ENCODE measurements around the gene CHPF.
A peak's percentile ranks its signal among the peaks of the same experiment; 100 is the strongest.

Gene CHPF

DNA sequence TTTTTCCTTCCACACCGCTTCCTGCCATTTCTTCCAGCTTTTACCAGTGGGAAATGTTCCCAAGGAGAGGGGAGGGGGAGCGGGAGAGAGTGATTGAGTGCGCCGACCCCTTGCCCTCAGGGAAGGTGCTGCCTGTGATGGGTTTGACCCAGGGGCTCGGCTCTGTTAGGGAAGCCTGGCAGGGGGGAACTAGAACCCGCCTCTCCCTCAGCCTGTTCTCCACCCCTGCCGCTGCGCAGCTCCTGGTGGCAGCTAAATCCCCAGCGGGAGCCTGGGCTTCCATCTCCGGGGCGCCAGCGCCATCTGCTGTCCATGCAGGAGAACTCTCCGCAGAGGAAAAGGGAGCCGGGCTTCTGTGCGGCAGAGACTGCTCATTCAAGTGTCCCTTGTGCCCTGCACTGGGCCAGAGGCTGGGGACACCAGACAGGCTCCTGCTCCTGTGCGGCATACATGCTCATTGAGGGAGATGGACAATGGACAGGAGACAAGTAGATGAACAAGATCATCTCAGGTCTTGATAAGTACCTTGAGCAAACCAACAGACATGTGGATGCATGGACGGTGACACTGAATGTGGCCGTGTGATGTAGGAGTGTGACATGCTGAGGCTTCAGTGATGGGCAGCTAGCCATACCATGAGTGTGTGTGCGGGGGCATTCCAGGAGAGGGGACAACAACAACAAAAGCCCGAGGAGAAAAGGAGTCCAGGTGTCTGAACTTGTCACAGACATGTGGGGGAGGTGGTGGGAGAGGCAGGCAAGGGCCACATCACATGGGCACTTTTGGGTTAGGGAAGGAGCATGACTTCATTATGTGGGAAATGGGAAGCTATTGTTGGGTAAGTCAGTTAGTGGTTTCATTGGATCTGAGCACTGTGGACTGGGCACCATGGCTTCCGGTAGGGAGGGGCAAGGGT, 13.3 kb downstream of the CHPF start:
- DNase-seq: peak; percentile 78

DNA sequence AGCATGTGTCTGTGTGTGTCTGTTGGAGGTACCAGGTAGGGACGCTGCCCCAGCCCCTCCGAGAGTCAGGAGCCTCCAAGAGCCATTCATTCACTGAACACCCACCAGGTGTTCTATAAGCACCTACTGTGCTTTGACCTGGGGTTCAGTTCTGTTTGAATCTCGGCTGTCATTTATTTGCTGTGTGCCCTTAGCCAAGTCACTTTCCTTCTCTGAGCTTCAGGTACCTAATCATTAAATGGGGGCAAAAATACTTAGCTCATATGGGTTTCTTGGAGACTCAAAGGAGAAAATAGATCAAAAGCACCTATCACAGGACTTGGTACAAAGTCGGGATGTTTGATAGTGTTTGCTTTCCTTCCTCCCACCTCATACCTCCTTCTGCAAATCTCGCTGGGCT, 16.1 kb downstream of the CHPF start:
- DNase-seq: no peak

DNA sequence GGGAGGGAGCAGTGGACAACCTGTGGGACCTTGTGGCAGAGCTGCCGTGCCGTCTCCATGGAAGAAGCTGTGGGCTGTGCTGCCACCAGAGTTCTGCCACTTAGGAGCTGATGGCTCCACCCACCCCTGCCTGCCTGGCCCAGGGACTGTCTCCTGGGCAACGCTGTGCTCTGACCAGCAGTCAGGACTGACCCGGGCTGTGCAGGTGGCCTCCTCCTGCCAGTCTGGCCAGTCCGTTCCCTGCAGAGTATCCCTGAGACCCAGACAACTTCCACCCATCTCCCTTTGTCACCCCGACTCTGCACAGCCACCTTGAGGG, 16.6 kb downstream of the CHPF start:
- DNase-seq: no peak

DNA sequence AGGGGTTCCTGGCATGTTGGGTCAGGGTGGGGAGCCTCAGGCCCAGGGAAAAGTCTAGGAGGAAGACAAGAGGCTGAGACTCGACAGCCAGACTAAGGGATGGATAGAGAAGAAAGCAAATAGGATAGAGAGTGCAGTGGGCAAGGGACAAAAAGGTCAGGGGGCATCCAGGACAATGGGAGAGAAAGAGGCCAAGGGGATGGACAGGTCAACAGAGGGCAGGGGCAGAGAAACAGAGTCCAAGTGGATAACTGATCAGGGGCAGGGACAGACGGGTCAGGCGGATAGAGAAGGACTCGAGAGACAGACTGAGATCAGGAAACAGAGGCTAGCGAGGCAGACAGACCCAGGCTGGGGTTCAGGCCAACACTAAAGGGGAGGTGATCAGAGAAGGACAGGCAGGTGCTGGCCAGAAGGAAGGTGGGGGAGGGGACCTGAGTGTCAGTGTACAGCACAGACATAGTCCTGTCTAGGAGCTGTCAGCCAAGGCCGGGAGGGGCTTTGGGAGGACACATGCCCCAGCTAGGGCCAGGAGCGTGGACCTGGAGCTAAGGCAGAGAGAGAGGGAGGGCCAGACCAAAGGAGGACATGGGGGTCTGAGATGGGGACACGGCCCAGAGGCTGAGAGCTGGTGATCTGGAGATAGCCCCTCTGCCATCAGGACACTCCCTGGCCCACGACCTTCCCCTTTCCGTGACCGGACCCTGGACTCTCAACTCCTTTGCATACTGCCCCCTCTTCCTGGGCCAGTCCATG, 17.1 kb downstream of the CHPF start:
- DNase-seq: no peak

DNA sequence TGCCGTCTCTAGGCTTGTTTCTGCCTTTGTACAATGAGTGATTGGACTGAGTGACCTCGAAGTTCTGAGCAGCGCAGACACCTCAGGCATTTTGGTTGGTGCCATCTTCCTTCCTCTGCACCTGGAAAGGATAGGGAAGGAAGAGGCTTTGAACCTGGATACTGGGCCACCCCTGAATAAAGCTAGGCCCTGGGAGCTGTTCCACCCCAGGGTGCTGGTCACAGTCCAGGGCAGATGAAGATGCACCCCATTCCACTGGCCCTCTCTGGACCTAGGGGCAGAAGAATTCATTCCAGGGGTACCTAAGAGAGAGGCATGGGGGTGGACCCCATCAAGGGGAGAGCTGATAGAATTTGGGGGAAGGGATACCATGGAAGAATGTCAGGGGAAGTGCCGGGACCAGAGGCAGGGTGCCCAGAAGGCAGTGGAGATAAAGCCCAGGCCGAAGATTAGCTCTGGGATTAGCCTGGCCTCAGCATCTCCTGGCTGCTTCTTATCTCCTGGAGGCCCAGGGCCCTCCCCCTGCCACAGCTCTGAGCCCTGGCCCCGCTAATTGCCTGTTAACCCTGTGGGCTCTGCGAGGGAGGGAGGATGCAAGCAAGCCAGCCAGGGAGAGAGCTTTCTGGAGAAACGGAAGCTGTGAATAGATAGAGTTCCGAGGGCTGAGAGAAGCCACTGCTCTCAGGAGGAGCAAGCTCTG, 17.9 kb downstream of the CHPF start:
- DNase-seq: no peak

DNA sequence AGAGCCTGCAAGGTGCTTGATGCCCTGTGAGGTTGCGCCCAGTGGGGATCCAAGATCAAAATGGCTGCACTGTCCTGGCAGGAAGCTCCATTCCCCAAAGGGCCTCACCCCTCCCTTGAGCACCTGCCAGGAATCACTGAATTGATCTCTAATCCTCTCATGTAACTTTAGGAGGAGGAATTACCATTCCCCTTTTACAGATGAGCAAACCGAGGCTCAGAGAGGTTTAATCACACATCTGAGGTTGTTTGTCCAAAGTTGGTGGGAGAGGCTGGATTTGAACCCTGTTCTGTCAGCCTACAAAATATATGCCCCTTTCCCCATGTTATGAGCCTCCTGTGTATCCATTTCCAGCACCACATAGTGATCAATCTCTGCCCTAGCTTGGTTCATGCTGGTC, 18.8 kb downstream of the CHPF start:
- DNase-seq: no peak

DNA sequence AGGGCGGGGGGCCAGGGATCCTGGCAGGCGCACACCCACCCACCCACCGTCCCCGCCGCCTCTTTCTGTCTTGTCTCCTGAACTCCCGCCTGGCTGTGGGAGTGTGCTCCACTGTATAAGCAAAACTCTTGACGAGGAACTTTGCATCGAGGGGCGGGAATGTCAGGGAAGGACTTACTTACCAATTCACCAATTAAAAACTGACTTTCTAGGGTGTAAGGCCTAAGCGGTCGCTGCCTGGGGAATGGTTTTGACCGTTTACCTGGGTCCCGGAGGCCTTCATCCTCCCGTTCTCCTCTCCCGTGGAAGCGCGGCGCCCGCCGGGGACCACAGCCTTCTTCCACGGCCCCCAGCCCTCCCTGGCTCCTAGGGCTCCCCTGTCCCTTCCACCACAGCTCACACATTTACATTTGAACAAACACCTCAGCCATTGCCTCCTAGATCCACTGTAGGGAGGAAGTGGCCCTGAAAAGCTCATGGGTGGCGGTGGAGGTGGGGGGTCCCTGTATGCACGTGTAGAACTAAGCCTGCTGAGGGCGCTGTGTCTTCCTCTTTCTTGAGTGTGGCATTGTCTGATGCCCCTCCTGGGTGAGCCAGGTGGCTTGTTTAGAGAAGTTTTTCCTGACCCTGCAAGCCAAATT, 20.5 kb downstream of the CHPF start:
- DNase-seq: no peak

DNA sequence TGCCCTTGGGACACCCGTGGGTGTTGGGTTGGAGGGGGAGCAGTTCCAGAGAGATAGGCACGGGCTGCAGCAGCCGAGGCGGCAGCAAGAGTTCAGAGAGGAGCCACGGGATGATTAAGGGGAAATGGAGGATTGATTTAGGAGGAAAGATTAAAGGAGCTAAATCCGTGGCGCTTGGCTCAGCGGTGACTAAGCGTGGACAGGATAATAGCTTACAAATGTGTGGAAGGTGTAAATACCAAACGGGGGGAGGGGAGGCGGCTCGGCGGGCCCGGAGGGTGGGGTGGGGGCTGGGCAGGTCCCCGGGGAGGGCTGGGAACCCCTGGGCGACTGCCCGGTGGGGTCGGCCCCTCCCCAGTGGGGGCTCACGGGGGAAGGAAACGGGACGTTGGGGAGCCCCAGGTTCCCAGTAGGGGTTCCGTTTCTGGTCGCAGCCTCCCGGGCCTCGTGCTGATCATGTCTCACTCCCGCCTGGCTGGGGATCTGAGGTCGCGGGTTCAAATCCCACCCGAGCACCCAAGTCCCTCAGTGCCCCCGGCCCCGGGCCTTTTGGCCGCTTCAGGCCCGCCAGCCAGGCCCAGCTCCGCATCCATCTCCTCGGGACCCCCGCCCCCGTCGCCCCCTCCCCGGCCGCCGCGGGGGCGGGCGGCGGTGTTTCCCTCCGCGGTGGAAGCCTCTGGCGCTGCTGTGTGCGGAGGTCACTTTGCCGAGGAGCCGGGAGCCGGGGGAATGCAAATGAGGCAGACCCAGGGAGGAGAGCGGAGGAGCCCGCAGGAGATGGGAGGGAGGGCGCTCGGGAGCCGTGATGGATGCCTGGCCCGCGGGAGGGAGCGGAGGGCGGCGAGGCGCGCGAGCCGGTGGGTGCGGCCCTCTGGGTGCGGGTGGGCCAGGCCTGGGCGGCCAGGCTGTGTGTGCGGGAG, 21.2 kb downstream of the CHPF start:
- DNase-seq: peak; percentile 89

DNA sequence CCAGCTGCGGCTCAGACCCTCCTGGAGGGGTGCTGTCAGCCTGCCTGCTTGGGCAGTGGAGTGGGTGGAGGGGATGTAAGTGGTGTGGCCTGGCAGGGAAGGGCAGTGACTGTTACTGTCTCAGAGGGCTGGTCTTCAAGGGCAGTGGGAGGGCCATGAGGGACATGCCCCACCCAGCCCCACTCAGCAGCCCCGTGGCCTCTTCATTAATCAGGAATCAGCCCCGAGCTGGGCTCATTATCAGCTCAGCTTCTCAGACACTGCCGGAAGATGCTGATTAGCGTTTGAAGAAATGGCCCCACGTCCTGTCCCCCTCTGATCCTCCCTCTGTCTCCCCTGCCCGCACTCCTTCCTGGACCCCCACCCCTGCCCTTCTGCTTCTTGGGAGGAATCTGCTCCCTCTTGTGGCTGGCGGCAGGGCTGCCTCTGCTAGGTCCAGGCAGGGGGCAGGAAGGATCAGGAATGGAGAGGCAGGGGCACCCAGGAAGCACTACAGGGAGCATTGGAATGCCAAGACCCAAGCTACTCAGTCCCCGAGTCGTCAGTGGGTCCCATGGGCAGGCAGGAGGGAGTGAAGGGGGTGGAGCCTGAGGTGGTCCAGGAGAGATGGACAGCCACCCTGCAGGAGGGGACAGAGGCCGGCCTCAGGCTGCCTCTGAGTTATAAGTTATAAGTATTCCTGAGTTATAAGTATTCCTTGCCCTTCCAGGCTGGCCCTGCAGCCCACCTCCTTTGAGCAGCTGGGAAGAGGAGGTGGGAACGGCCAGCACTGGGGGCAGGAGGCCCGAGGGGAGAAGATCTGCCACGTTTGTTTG, 22.3 kb downstream of the CHPF start:
- DNase-seq: peak; percentile 37

DNA sequence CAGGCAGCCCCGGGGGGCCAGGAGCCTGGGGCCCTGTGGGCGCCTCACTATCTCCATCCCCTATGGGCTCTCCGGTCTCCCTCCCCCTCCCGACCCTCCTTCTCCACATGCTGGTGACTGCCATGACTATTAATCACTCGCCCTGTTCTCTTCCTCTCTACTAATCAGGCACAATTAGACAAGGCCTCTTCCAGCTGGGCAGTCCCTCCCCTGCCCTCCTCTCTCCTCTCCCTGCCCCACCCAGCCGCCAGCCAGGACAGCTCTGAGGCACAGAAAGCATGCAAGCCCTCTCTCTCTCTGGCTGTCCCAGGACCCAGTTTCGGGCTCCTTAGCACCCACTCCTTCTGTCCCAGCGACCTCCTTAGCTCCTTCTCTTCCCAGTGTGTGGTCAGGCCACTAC, 23.5 kb downstream of the CHPF start:
- no peak for DNase-seq

DNA sequence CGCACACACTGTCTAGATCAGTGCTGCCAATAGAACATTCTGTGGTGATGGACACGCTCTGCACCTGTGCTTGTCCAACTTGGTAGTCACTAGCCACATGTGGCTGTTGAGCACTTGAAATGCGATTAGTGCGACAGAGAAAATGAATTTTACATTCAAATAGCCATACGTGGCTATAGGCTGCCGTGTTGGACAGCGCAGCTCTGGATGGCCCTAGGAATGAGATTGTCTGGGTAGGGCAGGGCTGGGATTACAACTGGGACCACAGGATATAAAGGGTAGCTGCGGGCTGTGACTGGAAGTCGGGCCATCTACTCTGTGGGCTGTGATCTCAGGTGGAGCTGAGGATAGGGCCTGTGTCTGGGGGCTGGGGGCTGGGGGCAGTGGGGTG, 24.1 kb downstream of the CHPF start:
- no peak for DNase-seq

DNA sequence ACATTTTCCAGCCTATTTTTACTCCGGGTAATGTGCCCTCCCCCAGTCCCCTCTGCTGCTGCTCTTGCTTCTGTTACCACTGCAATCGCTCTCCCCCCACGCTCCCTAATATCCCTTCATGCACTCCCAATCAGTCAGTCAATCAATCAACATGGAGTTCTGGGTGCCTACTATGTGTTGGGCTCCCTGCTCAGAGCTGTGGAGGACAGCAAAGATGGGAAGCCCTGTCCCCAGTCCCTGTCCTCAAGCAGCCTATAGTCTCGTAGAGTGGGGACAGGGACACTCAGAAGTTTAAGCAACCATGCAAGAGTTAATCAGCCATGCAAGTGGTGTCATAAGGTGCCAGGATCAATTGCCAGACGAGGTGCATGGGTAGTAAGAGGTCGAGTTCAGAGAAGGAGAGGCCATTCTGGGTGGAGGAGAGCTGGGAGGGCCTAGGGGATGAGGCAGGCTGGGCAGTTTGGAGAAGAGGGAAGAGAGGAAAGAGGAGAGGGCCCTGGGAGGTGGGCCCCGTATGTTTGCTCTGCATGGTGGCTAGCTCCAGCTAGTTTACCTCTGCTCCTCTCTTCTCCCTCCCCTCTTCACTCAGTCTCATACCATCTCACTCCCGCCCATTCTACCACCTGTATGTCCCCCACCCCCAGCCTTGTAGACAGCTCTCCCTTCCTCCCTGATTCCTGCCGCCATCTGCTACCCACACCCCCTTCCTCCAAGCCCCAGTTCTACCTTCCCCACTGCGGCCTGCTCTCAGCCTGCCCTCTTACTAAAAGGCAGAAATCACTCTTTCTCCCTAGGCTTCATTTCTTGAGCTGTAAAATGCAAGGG, 25.4 kb downstream of the CHPF start:
- no peak for DNase-seq

DNA sequence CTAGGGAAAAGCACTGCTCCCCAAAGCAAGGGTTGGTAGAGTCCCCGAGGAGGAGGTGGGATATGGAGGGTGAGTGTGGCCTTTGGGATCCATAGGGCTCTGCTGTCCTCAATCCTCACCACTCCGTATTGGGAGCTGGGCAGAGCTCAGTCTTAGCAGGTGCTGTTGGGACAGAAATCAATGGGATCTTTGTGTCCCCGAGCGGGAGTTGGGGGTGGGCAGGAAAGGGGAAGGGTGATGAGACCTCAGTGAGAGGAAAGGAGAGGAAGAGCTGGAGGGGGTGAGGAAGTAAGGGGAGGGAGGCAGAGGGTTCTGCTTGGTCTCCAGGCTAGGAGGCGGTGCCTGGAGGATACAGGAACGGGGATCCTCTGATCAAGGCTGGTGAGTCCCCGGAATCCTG, 26.7 kb downstream of the CHPF start:
- no peak for DNase-seq

DNA sequence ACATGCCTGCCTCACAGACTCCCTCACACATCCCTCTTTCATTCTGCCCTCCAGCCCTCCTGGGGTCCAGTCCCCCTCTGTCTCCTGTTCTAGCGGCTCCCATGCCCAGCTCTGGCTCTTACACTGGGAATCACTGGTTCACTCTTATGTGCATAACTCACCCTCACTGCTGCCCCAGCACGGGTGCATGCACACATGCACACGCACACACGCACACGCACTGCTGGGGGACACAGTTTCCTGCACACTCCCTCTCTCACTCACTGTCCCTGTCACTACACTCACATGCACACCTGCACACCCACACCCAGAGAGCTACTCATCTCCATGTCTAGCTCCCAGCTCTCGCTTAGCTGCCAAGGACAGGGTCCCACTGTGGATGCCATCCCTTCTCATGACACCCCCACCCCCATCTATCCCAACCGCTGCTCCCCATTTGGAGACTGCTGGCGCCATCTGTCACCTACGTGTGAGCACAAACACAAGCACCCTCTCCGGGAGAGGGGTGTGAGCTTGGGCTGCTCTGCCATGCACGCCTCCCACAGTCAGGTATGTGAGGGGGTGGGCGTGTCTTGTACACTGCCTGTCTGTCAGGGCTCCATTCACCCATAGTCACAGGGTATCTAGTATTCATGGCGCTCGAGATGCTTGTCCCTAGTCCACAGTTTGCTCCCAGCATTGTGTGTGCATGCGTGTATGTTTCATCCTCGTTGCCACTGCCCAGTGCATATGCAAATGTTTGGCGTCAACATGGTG, 27.6 kb downstream of the CHPF start:
- DNase-seq: no peak

DNA sequence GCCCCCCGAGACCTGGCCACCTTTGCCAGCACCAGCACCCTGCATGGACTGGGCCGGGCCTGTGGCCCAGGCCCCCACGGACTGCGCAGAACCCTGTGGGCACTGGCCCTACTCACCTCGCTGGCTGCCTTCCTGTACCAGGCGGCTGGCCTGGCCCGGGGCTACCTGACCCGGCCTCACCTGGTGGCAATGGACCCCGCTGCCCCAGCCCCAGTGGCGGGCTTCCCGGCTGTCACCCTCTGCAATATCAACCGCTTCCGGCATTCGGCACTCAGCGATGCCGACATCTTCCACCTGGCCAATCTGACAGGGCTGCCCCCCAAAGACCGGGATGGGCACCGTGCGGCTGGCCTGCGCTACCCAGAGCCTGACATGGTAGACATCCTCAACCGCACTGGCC, 28.8 kb downstream of the CHPF start:
- DNase-seq: no peak

DNA sequence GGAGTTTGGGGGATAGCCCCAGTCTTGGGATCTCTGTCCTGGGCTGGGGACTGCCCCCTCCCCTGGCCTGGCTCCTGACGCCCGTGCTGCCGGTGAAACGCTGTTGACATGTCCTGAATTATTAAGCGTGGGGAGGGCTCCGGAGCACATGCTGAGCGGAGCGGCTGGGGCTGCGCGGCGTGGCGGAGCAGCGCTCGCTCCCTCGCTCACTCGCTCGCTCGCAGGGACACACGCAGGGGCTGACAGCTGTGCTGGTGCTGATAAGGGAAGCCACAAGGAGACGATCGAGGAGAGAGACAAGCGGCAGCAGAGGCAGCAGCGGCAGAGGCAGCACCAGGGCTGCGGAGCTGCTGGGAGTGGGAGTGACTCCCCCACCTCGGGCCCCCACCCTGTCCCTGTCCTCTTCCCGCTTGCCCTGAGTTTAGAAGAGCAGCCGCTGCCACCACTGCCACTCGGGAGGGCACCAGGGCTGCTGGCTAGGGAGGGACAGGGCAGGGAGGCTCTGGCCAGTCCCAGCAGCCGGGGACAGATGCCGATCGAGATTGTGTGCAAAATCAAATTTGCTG, 29.3 kb downstream of the CHPF start, which contains the start of gene ASIC4:
TSS of gene ASIC4 (plus strand) at position 287 of the 566 bp plus-strand sequence. CDS start at position 530, 243 bp downstream.
- DNase-seq: no peak

DNA sequence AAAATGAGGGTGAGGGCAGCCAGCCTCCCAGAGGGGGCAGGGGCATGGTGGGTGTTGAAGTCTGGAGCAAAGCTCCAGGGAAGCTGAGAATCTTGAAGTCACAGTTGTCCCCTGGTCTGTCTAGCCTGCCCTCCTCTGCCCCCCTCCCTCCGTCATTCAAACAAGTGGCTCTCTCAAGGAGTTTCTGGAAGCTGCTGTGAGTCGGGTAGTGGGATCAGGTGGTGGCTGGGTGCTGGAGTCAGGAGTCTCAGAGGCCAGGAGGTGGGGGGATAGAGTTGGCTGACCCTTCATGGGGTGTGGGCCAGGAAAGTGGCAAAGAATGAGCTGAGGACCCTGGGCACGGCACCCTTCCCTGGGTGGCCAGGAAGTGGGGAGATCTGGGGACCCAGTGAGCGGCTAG, 29.8 kb downstream of the CHPF start:
- no peak for DNase-seq

DNA sequence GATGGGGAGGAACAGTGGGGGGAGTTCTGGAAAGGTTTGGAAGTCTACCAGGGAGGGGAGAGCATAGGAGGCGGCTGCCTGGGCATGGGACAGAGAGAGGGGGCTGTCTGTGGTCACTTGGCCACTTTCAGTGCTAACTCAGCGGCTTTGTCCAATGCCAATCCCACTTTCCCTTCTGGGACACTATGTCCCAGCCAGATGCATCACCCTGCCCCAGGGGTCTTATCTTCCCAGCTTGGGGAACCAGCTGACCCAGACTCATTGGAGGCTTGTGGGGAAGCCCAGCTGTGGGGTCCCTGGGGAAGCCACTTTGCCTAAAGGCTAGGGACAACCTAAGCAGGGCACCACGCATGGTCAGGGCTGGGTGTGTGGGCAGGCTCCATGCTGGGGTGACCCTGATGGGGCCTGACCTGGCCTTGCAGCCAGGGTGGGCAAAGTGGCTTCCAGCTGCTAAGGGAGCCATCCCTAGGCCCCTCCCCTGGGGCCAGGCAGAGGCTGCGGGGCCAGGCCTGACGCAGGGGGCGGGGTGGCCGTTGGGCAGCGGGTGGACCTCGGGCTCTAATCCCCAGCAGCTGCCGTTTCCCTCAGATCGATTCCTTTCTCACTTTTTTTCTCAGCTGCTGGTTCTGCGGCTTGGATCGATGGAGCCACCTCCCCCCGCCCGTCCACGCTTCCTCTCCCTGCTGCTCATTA, 30.9 kb downstream of the CHPF start:
- DNase-seq: no peak

Data from HCEC 1CT (cell line).